DMS153 (cell line): Measurements from ENCODE around the gene SIAE.

Experiments
- DNase-seq: peaks from one replicate; lab custom pipeline; 2025; lab: John Stamatoyannopoulos, UW

SIAE gene, protein sequence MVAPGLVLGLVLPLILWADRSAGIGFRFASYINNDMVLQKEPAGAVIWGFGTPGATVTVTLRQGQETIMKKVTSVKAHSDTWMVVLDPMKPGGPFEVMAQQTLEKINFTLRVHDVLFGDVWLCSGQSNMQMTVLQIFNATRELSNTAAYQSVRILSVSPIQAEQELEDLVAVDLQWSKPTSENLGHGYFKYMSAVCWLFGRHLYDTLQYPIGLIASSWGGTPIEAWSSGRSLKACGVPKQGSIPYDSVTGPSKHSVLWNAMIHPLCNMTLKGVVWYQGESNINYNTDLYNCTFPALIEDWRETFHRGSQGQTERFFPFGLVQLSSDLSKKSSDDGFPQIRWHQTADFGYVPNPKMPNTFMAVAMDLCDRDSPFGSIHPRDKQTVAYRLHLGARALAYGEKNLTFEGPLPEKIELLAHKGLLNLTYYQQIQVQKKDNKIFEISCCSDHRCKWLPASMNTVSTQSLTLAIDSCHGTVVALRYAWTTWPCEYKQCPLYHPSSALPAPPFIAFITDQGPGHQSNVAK

DNA sequence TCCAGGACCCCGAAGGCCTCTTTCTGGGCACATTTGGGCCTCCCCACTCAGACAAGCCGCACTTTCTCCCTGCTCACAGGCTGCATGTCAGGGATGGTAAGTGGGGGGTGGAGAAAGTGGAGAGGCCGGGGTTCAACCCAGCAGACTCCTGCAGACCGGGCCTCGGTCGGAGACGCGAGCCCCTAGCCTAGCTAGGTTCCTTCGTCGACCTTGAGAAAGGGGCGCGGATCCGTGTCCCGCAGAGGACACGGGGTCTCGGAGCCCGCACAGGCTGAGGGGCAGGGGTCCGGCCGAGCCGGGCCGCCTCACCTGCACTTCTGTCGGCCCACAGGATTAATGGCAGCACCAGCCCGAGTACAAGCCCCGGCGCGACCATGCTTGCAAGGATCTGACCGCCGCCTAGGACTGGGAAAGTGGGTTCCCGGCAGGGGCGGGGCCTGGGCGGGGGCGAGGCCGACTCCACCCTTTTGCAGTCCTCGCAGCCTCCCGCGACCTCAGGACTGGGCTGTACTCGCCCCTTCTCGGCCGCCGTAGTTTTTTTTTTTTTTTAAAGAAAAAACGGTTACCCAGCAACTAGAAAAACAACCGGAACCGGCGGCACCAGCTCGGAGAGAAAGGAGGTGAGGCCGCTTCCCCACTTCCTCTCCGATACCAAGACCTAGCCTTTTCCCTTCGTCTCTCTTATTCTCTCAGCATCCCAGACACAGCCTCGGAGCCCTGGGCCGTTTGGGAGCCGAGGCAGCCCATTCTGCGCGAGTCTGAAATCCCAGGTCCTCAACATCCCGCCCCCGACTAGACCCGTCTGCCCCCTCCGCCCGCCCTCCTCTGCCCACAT lies at the start of gene SIAE, which contains the start of gene SPA17:
Gene SIAE (minus strand): TSS at position 407 of the 835 bp plus-strand sequence. CDS start 31 bp downstream, at position 376.
Gene SPA17 (plus strand): TSS at position 572 of the 835 bp plus-strand sequence. CDS start 1,361 bp downstream, outside the sequence.
- peak; percentile 93 for DNase-seq

DNA sequence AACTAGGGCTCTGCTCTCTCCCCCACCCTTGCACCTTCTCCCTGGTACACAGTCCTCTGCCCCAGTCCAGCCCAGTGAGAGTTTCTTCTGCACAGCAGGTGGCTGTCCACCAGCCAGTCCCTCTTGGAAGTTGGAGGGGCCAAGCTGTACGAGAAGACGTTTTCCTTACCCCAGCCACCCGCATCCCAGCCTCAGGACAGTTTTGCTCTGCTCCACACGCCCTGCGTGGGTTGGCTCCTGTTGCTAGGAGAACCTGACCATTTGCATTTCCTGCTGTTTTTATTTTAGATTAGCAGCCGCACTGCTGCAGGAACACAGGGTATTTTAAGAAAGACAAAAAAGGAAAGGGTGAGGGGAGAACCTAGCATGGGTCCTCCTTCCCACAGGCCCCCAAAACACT lies 48.6 kb upstream of the SIAE start:
- DNase-seq, result no peak

DNA sequence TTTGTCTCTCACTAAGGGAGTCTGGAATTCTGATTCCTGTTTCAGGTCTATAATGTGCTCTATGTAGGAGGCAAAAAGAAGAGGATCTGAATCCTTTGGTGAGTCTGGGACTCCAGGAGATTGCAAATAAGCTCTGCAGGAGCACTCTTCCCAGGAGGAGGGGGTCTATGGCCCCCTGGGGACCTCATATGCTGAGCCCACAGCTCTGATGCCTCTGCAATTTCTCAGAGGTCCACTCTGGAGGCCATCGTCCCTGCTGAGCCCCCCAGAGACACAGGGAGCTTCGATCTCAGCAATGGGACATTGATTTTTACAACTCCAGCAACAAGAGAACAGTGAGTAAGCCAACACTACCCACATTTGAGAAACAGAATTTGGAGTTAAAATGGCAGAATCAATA lies 46.0 kb upstream of the SIAE start:
- no peak for DNase-seq

GRCh38 chr11:124718801-124719200 lies 45.3 kb upstream of the SIAE start:
- DNase-seq, result no peak

- DNase-seq, result peak; percentile 27
Measured at GRCh38 chr11:124717786-124718651, 44.5 kb upstream of the SIAE start.

GRCh38 chr11:124717421-124717785 lies 43.9 kb upstream of the SIAE start:
- DNase-seq, result no peak

GRCh38 chr11:124716591-124716990 lies 43.1 kb upstream of the SIAE start:
- no peak for DNase-seq

DNA sequence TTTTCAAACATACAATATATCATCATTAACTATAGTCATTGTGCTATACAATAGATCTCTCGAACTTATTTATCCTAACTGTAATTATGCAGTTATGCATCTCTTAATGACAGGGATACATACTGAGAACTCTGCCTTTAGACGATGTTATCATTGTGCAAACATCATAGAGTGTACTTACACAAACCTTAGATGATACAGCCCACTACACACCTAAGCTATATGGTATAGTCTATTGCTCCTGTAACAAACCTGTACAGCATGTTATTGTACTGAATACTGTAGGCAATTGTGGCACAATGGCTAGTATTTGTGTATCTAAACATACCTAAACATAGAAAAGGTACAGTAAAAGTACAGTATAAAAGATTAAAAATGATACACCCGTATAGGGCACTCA lies 38.9 kb upstream of the SIAE start:
- DNase-seq, result no peak

GRCh38 chr11:124707829-124708228 lies 34.3 kb upstream of the SIAE start:
- no peak for DNase-seq

DNA sequence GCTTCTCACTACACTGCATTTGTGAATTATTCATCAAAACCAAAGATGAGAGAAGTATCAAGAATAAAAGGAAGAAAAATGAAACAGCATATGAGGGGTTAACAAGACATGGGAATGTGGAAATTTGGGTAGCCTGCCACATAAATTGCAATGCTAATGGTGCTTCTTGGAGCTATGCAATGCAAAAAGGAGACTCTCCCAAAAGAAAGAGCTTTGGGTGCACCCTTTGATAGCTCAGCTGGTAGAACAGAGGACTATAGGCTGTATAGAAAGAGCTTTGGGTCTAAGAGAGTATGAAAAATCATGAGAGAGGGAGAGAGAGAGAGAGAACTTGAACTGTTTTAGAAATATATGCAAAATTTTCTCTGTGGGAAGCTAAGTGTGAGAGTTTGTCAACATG lies 26.5 kb upstream of the SIAE start:
- no peak for DNase-seq

- no peak for DNase-seq
Measured at GRCh38 chr11:124699547-124699946, 26.0 kb upstream of the SIAE start.

- no peak for DNase-seq
Measured at GRCh38 chr11:124693142-124693541, 19.6 kb upstream of the SIAE start.

DNA sequence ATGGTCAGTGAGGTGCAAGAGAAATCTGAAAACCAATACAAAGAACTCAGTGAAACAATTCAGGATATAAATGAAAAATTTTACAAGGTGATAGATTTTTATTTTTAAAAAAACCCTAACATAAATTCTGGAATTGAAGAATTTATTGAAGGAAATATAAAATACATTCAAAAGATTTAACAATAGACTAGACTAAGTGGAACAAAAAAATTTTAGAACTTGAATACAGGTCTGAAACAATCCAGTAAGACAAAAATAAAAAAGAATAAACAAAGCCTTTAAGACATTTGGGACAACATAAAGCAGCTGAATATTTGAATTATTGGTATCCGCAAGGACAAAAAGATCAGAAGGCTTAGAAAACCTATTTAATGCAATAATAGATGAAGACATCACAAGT lies 8.9 kb upstream of the SIAE start:
- no peak for DNase-seq

- DNase-seq, result no peak
Measured at GRCh38 chr11:124681421-124681820, 7.9 kb upstream of the SIAE start.

DNA sequence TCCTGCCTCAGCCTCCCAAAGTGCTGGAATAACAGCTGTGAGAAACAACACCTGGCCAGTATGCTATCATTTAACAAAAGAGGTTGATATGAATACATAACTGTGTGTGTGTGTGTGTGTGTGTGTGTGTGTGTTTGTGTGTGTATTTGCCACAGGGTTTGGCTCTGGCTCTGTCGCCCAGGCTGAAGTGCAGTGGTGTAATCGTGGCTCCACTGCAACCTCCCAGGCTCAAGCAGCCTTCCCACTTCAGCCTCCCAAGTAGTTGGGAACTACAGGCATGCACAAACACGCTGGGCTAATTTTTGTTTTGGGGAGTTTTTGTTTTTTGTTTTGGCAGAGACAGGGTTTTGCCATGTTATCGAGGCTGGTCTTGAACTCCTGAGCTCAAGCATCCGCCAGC lies 4.9 kb upstream of the SIAE start:
- DNase-seq, result no peak

DNA sequence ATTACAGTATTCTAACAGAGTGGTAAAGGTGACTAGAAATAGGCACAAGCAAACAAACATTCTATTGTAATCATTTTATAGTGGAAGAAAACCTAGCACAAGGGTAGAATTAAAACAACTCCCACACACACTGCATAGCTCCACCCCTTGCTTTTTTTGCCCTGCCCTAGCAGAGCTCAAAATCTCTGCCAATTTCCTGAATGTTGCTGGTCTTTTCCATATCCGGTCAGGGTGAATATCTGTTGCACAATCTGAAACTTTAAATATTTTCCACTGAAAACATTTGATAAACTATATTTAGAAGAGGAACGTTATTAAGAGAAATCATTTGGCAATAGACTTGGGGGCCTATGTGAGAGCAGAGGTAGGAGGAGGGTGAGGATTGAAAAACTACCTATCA lies 2.8 kb upstream of the SIAE start:
- no peak for DNase-seq

- no peak for DNase-seq
Measured at GRCh38 chr11:124674571-124674970, 1.0 kb upstream of the SIAE start.

DNA sequence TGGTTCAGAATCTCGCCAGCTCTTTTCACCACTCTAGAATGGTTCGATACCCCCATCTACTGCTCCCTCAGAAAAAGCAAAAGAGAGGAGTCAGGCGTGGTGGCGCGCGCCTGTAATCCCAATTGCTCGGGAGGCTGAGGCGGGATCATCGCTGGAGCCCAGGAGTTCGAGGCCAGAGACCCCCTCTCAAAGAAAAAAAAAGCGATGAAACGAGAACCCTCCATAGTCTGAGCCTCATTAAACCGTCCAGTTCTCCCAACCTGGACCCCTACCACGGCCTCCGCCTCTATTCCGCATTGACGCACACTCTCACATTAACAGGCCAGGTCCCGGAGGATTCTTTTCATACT lies 604 bp upstream of the SIAE start:
- DNase-seq, result no peak

GRCh38 chr11:124672536-124673215 lies 863 bp downstream of the SIAE start:
- DNase-seq, result no peak

DNA sequence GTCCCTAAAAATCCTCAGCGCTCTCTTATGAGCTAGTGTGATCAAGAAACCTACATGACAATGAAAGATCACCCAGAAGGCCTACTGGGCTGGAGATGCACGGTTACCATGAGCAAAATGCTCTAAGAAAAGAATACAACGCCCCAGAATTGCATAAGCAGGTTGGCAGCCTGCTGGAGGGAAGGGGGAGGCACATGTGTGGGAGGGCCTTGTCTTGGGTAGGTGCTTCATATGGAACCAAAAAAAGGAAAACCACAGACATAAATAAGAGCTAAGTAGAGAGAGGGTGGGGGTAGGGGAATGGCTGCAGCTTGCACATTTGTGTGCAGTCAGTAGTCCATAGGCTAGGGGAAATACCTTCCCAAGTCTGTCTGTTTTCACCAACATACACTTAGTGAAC lies 2.8 kb downstream of the SIAE start:
- no peak for DNase-seq

GRCh38 chr11:124669193-124669592 lies 4.3 kb downstream of the SIAE start:
- no peak for DNase-seq
